Panc1 (cell line): ENCODE results near the gene TNRC6B. TPM values are rescaled to one million over a fixed set of nuclear protein-coding genes. Genes with fewer than 3 reads are reported as not detected.

Source experiments
- ATAC-seq: fragments of 200-7000 bp; cut with Tn5 transposase; 2 replicates; pipeline ENCODE4 v1.9.1; 2020; ENCODE audit warnings: mild to moderate bottlenecking, moderate library complexity
- BruUV-seq: library from RNA; stranded (reverse); fragments of 400-500 nt; replicated peaks from 2 replicates; lab custom pipeline; 2021; lab: Mats Ljungman, UMichigan
- CTCF ChIA-PET: fragments of 300-600 bp; sonication (Branson Sonifier 250); formaldehyde crosslinking; loops from one replicate; lab custom pipeline; 2022; ENCODE audit warnings: antibody characterized with exemption; lab: Charles Lee
- POLR2A ChIA-PET: fragments of 300-600 bp; sonication (Branson Sonifier 250); formaldehyde crosslinking; loops from one replicate; lab custom pipeline; 2022; ENCODE audit warnings: antibody characterized with exemption; lab: Charles Lee
- DNase-seq: peaks from one replicate; pipeline ENCODE4 v3.0.0-alpha.2; 2010; ENCODE audit warnings: low read depth, low spot score
- H3K27ac ChIP-seq: 2 replicates; pipeline ENCODE4 v1.5.1; 2011; ENCODE audit warnings: mild to moderate bottlenecking, low read length, inconsistent platforms
- H3K27me3 ChIP-seq: fragments of 200-500 bp; sonication (Bioruptor generic); 2 replicates; pipeline ENCODE4 v1.6.0; 2014; ENCODE audit warnings: low read length, inconsistent platforms; ENCODE audit not compliant: control insufficient read depth, insufficient read depth
- H3K36me3 ChIP-seq: fragments of 200-500 bp; sonication (Bioruptor generic); 2 replicates; pipeline ENCODE4 v1.5.1; 2014; ENCODE audit warnings: inconsistent platforms, mild to moderate bottlenecking, low read length, moderate library complexity; ENCODE audit not compliant: control insufficient read depth, insufficient read depth
- H3K4me1 ChIP-seq: 2 replicates; pipeline ENCODE4 v1.5.1; 2011; ENCODE audit warnings: inconsistent platforms, mild to moderate bottlenecking, low read length, moderate library complexity; ENCODE audit not compliant: control insufficient read depth, insufficient read depth
- H3K4me3 ChIP-seq, 2 experiments: 2 replicates each; pipeline ENCODE4 v1.5.1; 2011 to 2012; ENCODE audit warnings: low read depth in 2 of 2, low read length in 2 of 2, mild to moderate bottlenecking in 2 of 2, inconsistent platforms in 1 of 2, moderate library complexity in 1 of 2
- H3K9me3 ChIP-seq: fragments of 200-500 bp; sonication (Bioruptor generic); 2 replicates; pipeline ENCODE4 v1.5.1; 2014; ENCODE audit warnings: low read depth, mild to moderate bottlenecking, inconsistent platforms, low read length, moderate library complexity; ENCODE audit not compliant: control insufficient read depth, insufficient read depth
- POLR2AphosphoS5 ChIP-seq: IDR thresholded peaks from 2 replicates; pipeline ENCODE4 v1.6.1; 2012; ENCODE audit warnings: mild to moderate bottlenecking, low read depth, low read length, moderate library complexity
- SIN3A ChIP-seq: IDR thresholded peaks from 2 replicates; pipeline ENCODE4 v1.6.1; 2012; ENCODE audit warnings: low read depth, mild to moderate bottlenecking, low read length, moderate library complexity, borderline replicate concordance; ENCODE audit not compliant: insufficient read depth
- TCF7L2 ChIP-seq: IDR thresholded peaks from 2 replicates; pipeline ENCODE4 v1.6.1; 2011; ENCODE audit warnings: mild to moderate bottlenecking, low read depth, low read length, inconsistent platforms
- in situ Hi-C: cut with HindIII; loops from 2 replicates; pipeline ENCODE4 v1.10.0; 2016; ENCODE audit warnings: low sequenced_read_pairs, low pct_unique_long_range_greater_than_20kb
- intact Hi-C: fragments of 100-400 bp; cut with micrococcal nuclease; formaldehyde crosslinking; loops from one replicate; pipeline ENCODE4 v1.10.0; 2022; ENCODE audit not compliant: unreplicated experiment
- total RNA-seq: library from RNA; stranded (reverse); gene quantifications from one replicate; pipeline ENCODE4 v1.2.1, GENCODE V29; 2021; ENCODE audit not compliant: unreplicated experiment
- TF ChIP-seq, protein P1 (sequence below), 2 experiments: IDR thresholded peaks; 2 replicates each; pipeline ENCODE4 v1.6.1; 2011 to 2012; ENCODE audit warnings: low read depth in 2 of 2, control low read depth in 1 of 2, low read length in 1 of 2, mild to moderate bottlenecking in 1 of 2, moderate library complexity in 1 of 2; ENCODE audit not compliant: insufficient read depth in 1 of 2
- TF ChIP-seq, protein P2 (sequence below): fragments of 450-650 bp; IDR thresholded peaks from 2 replicates; pipeline ENCODE4 v1.5.1; 2017; ENCODE audit warnings: mild to moderate bottlenecking

The TNRC6B gene
- total RNA-seq, 1 experiment from 2014 or later, result 30.7 TPM

- H3K4me1 ChIP-seq, result no peaks in the 10 kb centered on the region
- H3K9me3 ChIP-seq, result no peaks in the 10 kb centered on the region
- DNase-seq, result no peak
- ChIA-PET POLR2A (no interaction called here), CTCF (no interaction called here)
- no peaks in the 10 kb centered on the region for H3K27me3 ChIP-seq
- no peak overlapping the region for H3K27ac ChIP-seq
- ATAC-seq, result no peak
- BruUV-seq, result no TSS peak
- H3K36me3 ChIP-seq, result no peaks in the 10 kb centered on the region
- in situ Hi-C loops, result no loop called here
- intact Hi-C loops, result no loop called here
- no peak overlapping the region for H3K4me3 ChIP-seq
- no peak for TF ChIP-seq POLR2AphosphoS5
- no peak for TF ChIP-seq TCF7L2
- TF ChIP-seq, protein P1, sequence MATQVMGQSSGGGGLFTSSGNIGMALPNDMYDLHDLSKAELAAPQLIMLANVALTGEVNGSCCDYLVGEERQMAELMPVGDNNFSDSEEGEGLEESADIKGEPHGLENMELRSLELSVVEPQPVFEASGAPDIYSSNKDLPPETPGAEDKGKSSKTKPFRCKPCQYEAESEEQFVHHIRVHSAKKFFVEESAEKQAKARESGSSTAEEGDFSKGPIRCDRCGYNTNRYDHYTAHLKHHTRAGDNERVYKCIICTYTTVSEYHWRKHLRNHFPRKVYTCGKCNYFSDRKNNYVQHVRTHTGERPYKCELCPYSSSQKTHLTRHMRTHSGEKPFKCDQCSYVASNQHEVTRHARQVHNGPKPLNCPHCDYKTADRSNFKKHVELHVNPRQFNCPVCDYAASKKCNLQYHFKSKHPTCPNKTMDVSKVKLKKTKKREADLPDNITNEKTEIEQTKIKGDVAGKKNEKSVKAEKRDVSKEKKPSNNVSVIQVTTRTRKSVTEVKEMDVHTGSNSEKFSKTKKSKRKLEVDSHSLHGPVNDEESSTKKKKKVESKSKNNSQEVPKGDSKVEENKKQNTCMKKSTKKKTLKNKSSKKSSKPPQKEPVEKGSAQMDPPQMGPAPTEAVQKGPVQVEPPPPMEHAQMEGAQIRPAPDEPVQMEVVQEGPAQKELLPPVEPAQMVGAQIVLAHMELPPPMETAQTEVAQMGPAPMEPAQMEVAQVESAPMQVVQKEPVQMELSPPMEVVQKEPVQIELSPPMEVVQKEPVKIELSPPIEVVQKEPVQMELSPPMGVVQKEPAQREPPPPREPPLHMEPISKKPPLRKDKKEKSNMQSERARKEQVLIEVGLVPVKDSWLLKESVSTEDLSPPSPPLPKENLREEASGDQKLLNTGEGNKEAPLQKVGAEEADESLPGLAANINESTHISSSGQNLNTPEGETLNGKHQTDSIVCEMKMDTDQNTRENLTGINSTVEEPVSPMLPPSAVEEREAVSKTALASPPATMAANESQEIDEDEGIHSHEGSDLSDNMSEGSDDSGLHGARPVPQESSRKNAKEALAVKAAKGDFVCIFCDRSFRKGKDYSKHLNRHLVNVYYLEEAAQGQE (IDR thresholded peaks at IDR 0.05; ENCODE audit: insufficient read depth in 1 of 2, low read depth in 2 of 2, low read length in 1 of 2), result no peak
- TF ChIP-seq, protein P2, sequence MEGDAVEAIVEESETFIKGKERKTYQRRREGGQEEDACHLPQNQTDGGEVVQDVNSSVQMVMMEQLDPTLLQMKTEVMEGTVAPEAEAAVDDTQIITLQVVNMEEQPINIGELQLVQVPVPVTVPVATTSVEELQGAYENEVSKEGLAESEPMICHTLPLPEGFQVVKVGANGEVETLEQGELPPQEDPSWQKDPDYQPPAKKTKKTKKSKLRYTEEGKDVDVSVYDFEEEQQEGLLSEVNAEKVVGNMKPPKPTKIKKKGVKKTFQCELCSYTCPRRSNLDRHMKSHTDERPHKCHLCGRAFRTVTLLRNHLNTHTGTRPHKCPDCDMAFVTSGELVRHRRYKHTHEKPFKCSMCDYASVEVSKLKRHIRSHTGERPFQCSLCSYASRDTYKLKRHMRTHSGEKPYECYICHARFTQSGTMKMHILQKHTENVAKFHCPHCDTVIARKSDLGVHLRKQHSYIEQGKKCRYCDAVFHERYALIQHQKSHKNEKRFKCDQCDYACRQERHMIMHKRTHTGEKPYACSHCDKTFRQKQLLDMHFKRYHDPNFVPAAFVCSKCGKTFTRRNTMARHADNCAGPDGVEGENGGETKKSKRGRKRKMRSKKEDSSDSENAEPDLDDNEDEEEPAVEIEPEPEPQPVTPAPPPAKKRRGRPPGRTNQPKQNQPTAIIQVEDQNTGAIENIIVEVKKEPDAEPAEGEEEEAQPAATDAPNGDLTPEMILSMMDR, result no peak
- no peak for TF ChIP-seq SIN3A
Observed at GRCh38 chr22:40138866-40139265, 38.9 kb upstream of the TNRC6B start.

DNA sequence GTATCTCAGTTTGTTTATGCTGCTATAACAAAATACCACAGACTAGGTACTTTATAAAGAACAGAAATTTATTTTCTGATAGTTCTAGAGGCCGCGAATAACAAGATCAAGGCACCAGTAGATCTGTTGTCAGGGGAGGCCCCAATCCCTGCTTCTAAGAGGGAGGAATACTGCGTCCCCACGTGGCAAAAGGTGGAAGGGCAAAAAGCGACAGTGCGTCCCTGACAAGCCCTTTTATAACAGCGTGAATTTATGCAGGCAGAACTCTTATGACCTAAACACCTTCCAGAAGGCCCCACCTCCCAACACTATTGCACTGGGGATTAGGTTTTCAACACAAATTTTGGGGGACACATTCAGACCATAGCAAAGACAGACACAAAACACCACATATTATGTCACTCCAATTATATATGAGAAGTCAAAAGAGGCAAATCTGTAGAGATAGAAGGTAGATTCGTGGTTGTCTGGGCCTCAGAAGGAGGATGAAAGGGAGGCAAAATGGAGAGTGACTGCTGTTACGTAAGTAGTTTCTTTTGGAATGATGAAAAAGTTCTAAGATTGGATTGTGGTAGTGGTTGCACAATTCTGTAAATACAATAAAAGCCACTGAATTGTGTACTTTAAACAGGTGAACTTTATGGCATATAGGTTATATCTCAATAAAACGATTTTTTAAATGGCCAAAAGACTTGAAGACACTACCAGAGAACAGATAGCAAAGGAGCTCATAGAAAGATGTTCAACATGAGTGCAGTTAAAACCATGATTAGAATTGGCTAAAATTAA, 30.1 kb upstream of the TNRC6B start:
- CTCF ChIA-PET, result no interaction called here
- no peak for DNase-seq
- in situ Hi-C loops, result no loop called here

More for the DNA sequence above, 30.1 kb upstream of the TNRC6B start:
- POLR2A ChIA-PET, result no interaction called here
- BruUV-seq, result no TSS peak
- intact Hi-C loops, result no loop called here
- no peaks in the 10 kb centered on the region; the same call in 1 of the 2 replicates for H3K4me1 ChIP-seq
- H3K4me3 ChIP-seq, result no peak overlapping the region
- no peak for ATAC-seq
- no peaks in the 10 kb centered on the region for H3K9me3 ChIP-seq
- TF ChIP-seq, protein P1 (IDR thresholded peaks at IDR 0.05; ENCODE audit: insufficient read depth in 1 of 2, low read depth in 2 of 2, low read length in 1 of 2), result no peak
- TF ChIP-seq SIN3A (no peak), POLR2AphosphoS5 (no peak), TCF7L2 (no peak)
- TF ChIP-seq, protein P2, result no peak
- H3K27ac ChIP-seq, result no peak overlapping the region
- H3K36me3 ChIP-seq, result no peaks in the 10 kb centered on the region
- H3K27me3 ChIP-seq, result no peaks in the 10 kb centered on the region
